ENCODE results near the gene FGF21. TPM values are rescaled to one million over a fixed set of nuclear protein-coding genes. Genes with fewer than 3 reads are reported as not detected.
"Not testable (repeated sequence)": the region's sequence is repeated elsewhere in the genome, so short reads cannot be mapped to it uniquely, and the experiment has no call there.

FGF21 gene
- polyA plus RNA-seq, 2 donors: not detected

GRCh38 chr19:48768171-48768753 lies 12.9 kb downstream of the FGF21 start:
- H3K36me3 ChIP-seq (ENCODE audit: control insufficient read depth in 2 of 2, insufficient read depth in 2 of 2, low read length in 1 of 2); H3K27ac ChIP-seq (ENCODE audit: low read depth in 2 of 2, low read length in 1 of 2); H3K9me3 ChIP-seq (ENCODE audit: control insufficient read depth in 2 of 2, insufficient read depth in 1 of 2, low read depth in 1 of 2, low read length in 1 of 2); H3K4me3 ChIP-seq (ENCODE audit: low read depth in 1 of 2, low read length in 2 of 2); H3K27me3 ChIP-seq (ENCODE audit: control insufficient read depth in 1 of 2, insufficient read depth in 2 of 2, low read length in 2 of 2); H3K4me1 ChIP-seq (ENCODE audit: control insufficient read depth in 2 of 2, insufficient read depth in 2 of 2, low read length in 1 of 2): not testable (repeated sequence)
- 39 to 44% methylated on average over 6 of the region's 6 CpGs for WGBS, 2 donors

GRCh38 chr19:48768994-48769713 lies 13.8 kb downstream of the FGF21 start:
- Histone ChIP-seq H3K4me1 (ENCODE audit: control insufficient read depth in 2 of 2, insufficient read depth in 2 of 2, low read length in 1 of 2) (no peaks in the 10 kb centered on the region), H3K9me3 (ENCODE audit: control insufficient read depth in 2 of 2, insufficient read depth in 1 of 2, low read depth in 1 of 2, low read length in 1 of 2) (no peaks in the 10 kb centered on the region), H3K36me3 (ENCODE audit: control insufficient read depth in 2 of 2, insufficient read depth in 2 of 2, low read length in 1 of 2) (no peaks in the 10 kb centered on the region), H3K4me3 (ENCODE audit: low read depth in 1 of 2, low read length in 2 of 2) (no peak overlapping the region), H3K27me3 (ENCODE audit: control insufficient read depth in 1 of 2, insufficient read depth in 2 of 2, low read length in 2 of 2) (no peaks in the 10 kb centered on the region), H3K27ac (ENCODE audit: low read depth in 2 of 2, low read length in 1 of 2) (no peak overlapping the region)
- WGBS, 2 donors: 67 to 85% methylated on average over 11 of the region's 11 CpGs

- Histone ChIP-seq H3K4me1 (ENCODE audit: control insufficient read depth in 2 of 2, insufficient read depth in 2 of 2, low read length in 1 of 2) (no peaks in the 10 kb centered on the region), H3K27me3 (ENCODE audit: control insufficient read depth in 1 of 2, insufficient read depth in 2 of 2, low read length in 2 of 2) (no peaks in the 10 kb centered on the region)
- 63 to 71% methylated on average over 7 of the region's 7 CpGs for WGBS, 2 donors
Observed at GRCh38 chr19:48770266-48770665, 14.9 kb downstream of the FGF21 start.

GRCh38 chr19:48770734-48771472 lies 15.6 kb downstream of the FGF21 start:
- no peaks in the 10 kb centered on the region for H3K9me3 ChIP-seq (ENCODE audit: control insufficient read depth in 2 of 2, insufficient read depth in 1 of 2, low read depth in 1 of 2, low read length in 1 of 2)

More at GRCh38 chr19:48770266-48770665, 14.9 kb downstream of the FGF21 start:
- no peaks in the 10 kb centered on the region for H3K9me3 ChIP-seq (ENCODE audit: control insufficient read depth in 2 of 2, insufficient read depth in 1 of 2, low read depth in 1 of 2, low read length in 1 of 2)
- no peaks in the 10 kb centered on the region for H3K36me3 ChIP-seq (ENCODE audit: control insufficient read depth in 2 of 2, insufficient read depth in 2 of 2, low read length in 1 of 2)
- no peak overlapping the region for H3K4me3 ChIP-seq (ENCODE audit: low read depth in 1 of 2, low read length in 2 of 2)
- peak overlapping the region; percentile 23 to 81 for H3K27ac ChIP-seq (ENCODE audit: low read depth in 2 of 2, low read length in 1 of 2)

GRCh38 chr19:48772503-48772953 lies 17.2 kb downstream of the FGF21 start:
- Histone ChIP-seq H3K4me1 (ENCODE audit: control insufficient read depth in 2 of 2, insufficient read depth in 2 of 2, low read length in 1 of 2) (no peaks in the 10 kb centered on the region), H3K36me3 (ENCODE audit: control insufficient read depth in 2 of 2, insufficient read depth in 2 of 2, low read length in 1 of 2) (no peaks in the 10 kb centered on the region), H3K27me3 (ENCODE audit: control insufficient read depth in 1 of 2, insufficient read depth in 2 of 2, low read length in 2 of 2) (no peaks in the 10 kb centered on the region), H3K4me3 (ENCODE audit: low read depth in 1 of 2, low read length in 2 of 2) (no peak overlapping the region), H3K27ac (ENCODE audit: low read depth in 2 of 2, low read length in 1 of 2) (no peak overlapping the region), H3K9me3 (ENCODE audit: control insufficient read depth in 2 of 2, insufficient read depth in 1 of 2, low read depth in 1 of 2, low read length in 1 of 2) (no peaks in the 10 kb centered on the region)
- 60 to 69% methylated on average over 13 of the region's 13 CpGs for WGBS, 2 donors

More at GRCh38 chr19:48770734-48771472, 15.6 kb downstream of the FGF21 start:
- 53 to 66% methylated on average over 20 of the region's 20 CpGs for WGBS, 2 donors
- no peaks in the 10 kb centered on the region for H3K27me3 ChIP-seq (ENCODE audit: control insufficient read depth in 1 of 2, insufficient read depth in 2 of 2, low read length in 2 of 2)
- peak overlapping the region; percentile 82 to 99 for H3K27ac ChIP-seq (ENCODE audit: low read depth in 2 of 2, low read length in 1 of 2)
- peak overlapping the region in 1 of 2 donors; percentile 12 for H3K4me3 ChIP-seq (ENCODE audit: low read depth in 1 of 2, low read length in 2 of 2)
- no peaks in the 10 kb centered on the region for H3K36me3 ChIP-seq (ENCODE audit: control insufficient read depth in 2 of 2, insufficient read depth in 2 of 2, low read length in 1 of 2)
- H3K4me1 ChIP-seq (ENCODE audit: control insufficient read depth in 2 of 2, insufficient read depth in 2 of 2, low read length in 1 of 2): no peaks in the 10 kb centered on the region

GRCh38 chr19:48777139-48777538 lies 21.8 kb downstream of the FGF21 start:
- H3K36me3 ChIP-seq (ENCODE audit: control insufficient read depth in 2 of 2, insufficient read depth in 2 of 2, low read length in 1 of 2): no peaks in the 10 kb centered on the region
- peaks cover 0 to 2% of the 10 kb centered on the region in 2 donors for H3K4me1 ChIP-seq (ENCODE audit: control insufficient read depth in 2 of 2, insufficient read depth in 2 of 2, low read length in 1 of 2)
- no peaks in the 10 kb centered on the region for H3K27me3 ChIP-seq (ENCODE audit: control insufficient read depth in 1 of 2, insufficient read depth in 2 of 2, low read length in 2 of 2)
- 77 to 95% methylated on average over 5 of the region's 5 CpGs for WGBS, 2 donors
- H3K9me3 ChIP-seq (ENCODE audit: control insufficient read depth in 2 of 2, insufficient read depth in 1 of 2, low read depth in 1 of 2, low read length in 1 of 2): no peaks in the 10 kb centered on the region
- H3K27ac ChIP-seq (ENCODE audit: low read depth in 2 of 2, low read length in 1 of 2): no peak overlapping the region
- no peak overlapping the region for H3K4me3 ChIP-seq (ENCODE audit: low read depth in 1 of 2, low read length in 2 of 2)

GRCh38 chr19:48777720-48778119 lies 22.4 kb downstream of the FGF21 start:
- no peaks in the 10 kb centered on the region for H3K36me3 ChIP-seq (ENCODE audit: control insufficient read depth in 2 of 2, insufficient read depth in 2 of 2, low read length in 1 of 2)
- no peaks in the 10 kb centered on the region for H3K9me3 ChIP-seq (ENCODE audit: control insufficient read depth in 2 of 2, insufficient read depth in 1 of 2, low read depth in 1 of 2, low read length in 1 of 2)
- H3K27ac ChIP-seq (ENCODE audit: low read depth in 2 of 2, low read length in 1 of 2): no peak overlapping the region
- H3K27me3 ChIP-seq (ENCODE audit: control insufficient read depth in 1 of 2, insufficient read depth in 2 of 2, low read length in 2 of 2): no peaks in the 10 kb centered on the region
- H3K4me1 ChIP-seq (ENCODE audit: control insufficient read depth in 2 of 2, insufficient read depth in 2 of 2, low read length in 1 of 2): peaks cover 0 to 2% of the 10 kb centered on the region in 2 donors
- 89 to 91% methylated on average over 12 of the region's 12 CpGs for WGBS, 2 donors
- H3K4me3 ChIP-seq (ENCODE audit: low read depth in 1 of 2, low read length in 2 of 2): no peak overlapping the region

GRCh38 chr19:48779636-48780035 lies 24.3 kb downstream of the FGF21 start:
- no peak overlapping the region for H3K4me3 ChIP-seq (ENCODE audit: low read depth in 1 of 2, low read length in 2 of 2)
- H3K36me3 ChIP-seq (ENCODE audit: control insufficient read depth in 2 of 2, insufficient read depth in 2 of 2, low read length in 1 of 2): no peaks in the 10 kb centered on the region
- peaks cover 0 to 2% of the 10 kb centered on the region in 2 donors for H3K4me1 ChIP-seq (ENCODE audit: control insufficient read depth in 2 of 2, insufficient read depth in 2 of 2, low read length in 1 of 2)
- no peaks in the 10 kb centered on the region for H3K9me3 ChIP-seq (ENCODE audit: control insufficient read depth in 2 of 2, insufficient read depth in 1 of 2, low read depth in 1 of 2, low read length in 1 of 2)
- 56 to 72% methylated on average over 1 of the region's 1 CpG for WGBS, 2 donors
- no peaks in the 10 kb centered on the region for H3K27me3 ChIP-seq (ENCODE audit: control insufficient read depth in 1 of 2, insufficient read depth in 2 of 2, low read length in 2 of 2)
- H3K27ac ChIP-seq (ENCODE audit: low read depth in 2 of 2, low read length in 1 of 2): no peak overlapping the region

GRCh38 chr19:48780631-48781391 lies 25.5 kb downstream of the FGF21 start:
- 49 to 60% methylated on average over 14 of the region's 14 CpGs for WGBS, 2 donors
- H3K4me3 ChIP-seq (ENCODE audit: low read depth in 1 of 2, low read length in 2 of 2): no peak overlapping the region
- H3K4me1 ChIP-seq (ENCODE audit: control insufficient read depth in 2 of 2, insufficient read depth in 2 of 2, low read length in 1 of 2): peaks cover 0 to 2% of the 10 kb centered on the region in 2 donors
- peak overlapping the region; percentile 28 to 37 for H3K27ac ChIP-seq (ENCODE audit: low read depth in 2 of 2, low read length in 1 of 2)
- H3K9me3 ChIP-seq (ENCODE audit: control insufficient read depth in 2 of 2, insufficient read depth in 1 of 2, low read depth in 1 of 2, low read length in 1 of 2): no peaks in the 10 kb centered on the region
- no peaks in the 10 kb centered on the region for H3K27me3 ChIP-seq (ENCODE audit: control insufficient read depth in 1 of 2, insufficient read depth in 2 of 2, low read length in 2 of 2)
- H3K36me3 ChIP-seq (ENCODE audit: control insufficient read depth in 2 of 2, insufficient read depth in 2 of 2, low read length in 1 of 2): no peaks in the 10 kb centered on the region
